Fibroblast of skin of back (primary cell): ENCODE data around the gene GBP1.
"Not testable (repeated sequence)": the region's sequence is repeated elsewhere in the genome, so short reads cannot be mapped to it uniquely, and the experiment has no call there.

ENCODE experiments used
- DNase-seq: peaks from one replicate; pipeline ENCODE4 v3.0.0-alpha.2; 2013

GBP1 gene

GRCh38 chr1:89051300-89051954 is 13.6 kb downstream of the GBP1 start:
- DNase-seq: no peak

DNA sequence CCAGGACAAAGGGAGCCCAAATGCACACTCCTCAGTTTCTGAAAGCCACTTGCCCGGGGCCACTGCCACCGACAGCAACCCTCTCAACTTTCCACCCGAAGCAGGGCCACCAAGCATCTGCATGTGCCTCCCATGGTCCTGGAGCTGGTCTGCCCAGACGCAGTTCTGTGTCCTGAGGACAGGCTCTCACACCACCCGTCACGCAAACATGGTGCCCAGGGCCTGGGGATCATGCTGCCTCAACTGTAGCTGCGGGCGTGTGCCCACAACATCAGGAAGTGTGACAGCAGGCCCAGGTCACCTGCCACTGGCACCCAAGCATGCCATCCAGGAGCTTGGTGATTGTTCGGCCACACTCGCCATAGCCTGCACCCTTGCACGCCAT is 14.4 kb downstream of the GBP1 start:
- no peak for DNase-seq

DNA sequence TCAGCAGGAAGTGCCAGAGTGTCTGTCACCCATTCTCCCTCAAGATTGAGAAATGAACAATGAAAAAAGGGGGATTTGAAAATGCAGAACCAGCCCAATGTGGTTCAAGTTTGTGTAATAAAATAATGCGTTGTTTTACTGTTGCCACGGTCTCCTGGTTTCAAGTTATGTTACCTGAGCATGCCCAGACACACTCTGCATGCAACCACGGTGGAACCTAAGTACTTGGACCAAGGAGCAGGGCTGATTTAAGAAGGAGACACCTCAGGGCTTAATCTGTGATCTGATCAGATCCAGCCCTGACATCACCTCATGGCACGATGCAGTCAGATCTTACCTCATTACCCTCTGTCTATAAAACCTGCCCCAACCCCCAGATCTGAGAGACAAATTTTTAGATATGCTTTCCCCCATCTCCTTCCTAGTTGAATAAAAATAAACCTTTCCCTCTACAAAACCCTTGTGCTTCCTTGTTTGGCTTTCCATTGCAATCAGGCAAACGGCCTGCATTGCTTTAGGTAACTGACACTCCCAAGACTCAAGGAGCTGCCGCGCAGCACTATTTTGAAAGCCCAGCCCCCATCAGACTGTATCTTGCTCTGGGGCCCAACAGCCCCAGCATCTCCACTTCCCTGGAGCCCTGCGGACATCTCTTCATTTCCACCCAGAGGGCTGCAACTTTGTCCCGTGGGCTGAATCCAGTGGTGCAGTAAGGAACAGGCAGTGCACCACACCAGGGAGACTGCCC is 14.9 kb downstream of the GBP1 start:
- not testable (repeated sequence) for DNase-seq

DNA sequence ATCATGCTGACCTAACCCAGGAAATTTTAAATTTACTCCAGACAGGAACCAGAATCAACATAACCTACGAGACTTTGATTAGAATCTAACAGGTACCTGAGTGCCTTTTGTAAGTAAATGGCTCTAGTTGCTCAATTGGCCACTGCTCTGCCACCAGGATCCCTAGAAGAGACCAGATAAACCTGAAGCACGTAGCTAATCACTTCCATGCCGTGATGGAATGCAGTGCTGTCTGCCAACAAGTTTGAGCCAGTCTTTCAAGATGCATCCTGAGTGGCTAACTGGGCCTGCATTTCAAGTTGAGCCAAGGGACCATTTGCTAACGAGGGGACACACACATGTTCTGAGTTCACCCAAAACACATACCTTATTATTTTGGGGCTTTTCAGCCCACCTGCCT is 15.8 kb downstream of the GBP1 start:
- DNase-seq: not testable (repeated sequence)

DNA sequence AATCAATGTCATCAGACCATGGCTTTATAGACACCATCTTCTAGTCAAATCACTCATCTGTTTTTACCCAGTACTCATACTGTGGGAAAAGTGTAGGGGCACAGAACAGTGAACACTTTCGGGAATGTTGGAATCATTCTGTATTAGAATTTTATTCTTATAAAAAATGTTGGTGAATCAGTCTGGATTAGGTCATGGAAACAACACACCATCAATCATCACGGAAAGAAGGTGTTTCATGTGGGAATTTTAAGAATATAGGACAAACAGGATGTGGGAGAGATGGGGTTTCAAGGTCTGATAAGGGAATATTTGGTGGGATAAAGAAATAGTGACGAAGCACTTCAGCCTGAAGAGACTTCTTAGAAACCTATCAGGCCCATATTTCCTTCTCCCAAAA is 17.3 kb downstream of the GBP1 start:
- peak; percentile 61 for DNase-seq

DNA sequence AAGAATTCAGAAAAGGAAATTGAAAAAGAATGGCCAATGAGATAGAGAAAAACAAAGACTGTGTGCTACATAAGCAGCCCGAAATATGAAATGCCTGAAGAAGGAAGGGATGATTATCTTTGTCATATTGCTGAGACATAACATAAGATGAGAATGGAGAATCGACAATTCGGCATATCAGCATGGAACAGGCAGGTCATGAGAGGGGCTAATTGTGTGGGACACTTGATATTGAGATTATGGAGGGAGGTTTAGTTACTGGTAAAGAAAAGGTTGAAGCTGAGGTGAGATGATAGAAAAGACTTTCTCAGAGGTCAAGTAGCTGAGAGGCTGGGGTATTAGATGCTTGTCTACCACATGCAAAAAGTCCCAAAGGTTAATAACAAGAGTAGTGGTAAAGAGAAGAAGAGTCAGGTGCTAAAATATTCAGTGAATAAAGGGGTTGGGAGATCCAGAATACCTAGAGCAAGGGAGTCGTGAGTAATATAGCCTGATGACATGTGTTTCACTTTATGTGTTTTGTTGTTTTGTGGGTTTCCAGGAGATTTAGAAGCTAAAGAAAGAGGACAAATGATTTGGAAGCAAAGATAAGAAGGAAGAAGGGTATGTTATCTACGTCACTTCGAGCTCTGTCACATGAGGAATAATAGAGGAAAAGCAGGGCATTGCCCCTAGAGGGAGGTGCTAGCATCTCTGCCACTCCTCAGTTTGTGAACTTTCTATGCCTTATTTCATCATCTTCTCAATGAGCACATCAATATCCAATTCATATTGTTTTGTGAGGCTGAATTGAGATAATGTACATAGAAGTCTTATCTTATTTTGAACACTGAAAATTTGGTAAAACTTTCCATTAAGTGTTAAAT is 18.5 kb downstream of the GBP1 start:
- DNase-seq: not testable (repeated sequence)

- no peak for DNase-seq
These were observed 19.9 kb downstream of the GBP1 start for GRCh38 chr1:89044970-89045721.

DNA sequence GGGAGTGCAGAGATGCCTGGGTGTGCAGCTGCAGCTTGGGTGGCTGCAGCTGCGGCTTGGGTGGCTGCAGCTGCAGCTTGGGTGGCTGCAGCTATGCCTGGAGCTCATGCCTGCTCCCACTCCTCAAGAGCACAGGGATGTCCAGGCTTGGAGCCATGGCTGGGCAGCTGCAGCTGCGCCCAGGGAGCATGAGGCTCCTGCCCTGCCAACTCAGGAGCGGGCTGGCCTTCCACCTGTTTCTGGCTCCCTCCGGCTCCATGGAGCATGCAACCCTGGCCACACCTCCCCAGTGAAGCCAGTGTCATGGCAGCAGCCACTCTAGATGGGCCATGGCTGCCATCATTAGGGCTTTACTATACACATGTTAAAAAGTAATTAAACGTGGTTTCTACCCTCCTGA is 21.1 kb downstream of the GBP1 start:
- DNase-seq: no peak

- DNase-seq: no peak
These were observed 22.5 kb downstream of the GBP1 start for GRCh38 chr1:89042491-89042890.

- no peak for DNase-seq
These were observed 23.3 kb downstream of the GBP1 start for GRCh38 chr1:89041721-89042120.

GRCh38 chr1:89041119-89041641 is 23.8 kb downstream of the GBP1 start:
- peak; percentile 85 for DNase-seq

DNA sequence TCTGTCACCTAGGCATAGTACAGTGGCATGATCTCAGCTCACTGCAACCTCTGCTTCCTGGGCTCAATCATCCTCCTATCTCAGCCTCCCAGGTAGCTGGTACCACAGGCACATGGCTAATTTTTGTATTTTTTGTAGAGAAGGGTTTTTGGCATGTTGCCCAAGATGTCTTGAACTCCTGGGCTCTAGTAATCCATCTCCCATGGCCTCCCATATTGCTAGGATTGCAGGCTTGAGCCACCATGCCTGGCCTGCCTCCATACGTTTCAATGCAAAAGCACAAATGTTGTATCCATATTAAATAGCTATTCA is 24.7 kb downstream of the GBP1 start:
- no peak for DNase-seq

GRCh38 chr1:89037186-89037585 is 27.8 kb downstream of the GBP1 start:
- DNase-seq: no peak

DNA sequence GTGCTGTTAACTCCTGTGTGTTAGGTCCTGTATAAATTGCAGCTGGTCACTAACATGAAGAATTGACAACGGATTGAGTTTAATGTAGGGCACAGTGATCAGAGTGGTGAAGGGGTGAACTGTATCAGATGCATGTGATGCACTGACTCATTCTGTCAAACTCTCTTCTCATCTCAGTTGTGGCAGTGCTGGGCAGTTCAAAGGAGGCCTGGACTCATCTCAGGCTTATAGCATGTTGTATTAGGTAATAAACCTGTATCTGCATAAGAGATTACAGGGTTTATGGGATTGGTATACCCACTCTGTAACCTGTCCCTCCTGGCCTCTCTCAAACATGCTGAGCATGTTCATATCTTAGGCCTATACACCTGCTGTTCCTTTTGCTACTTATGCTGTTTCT is 29.9 kb downstream of the GBP1 start:
- DNase-seq: no peak

GRCh38 chr1:89034004-89034403 is 31.0 kb downstream of the GBP1 start:
- DNase-seq: not testable (repeated sequence)

GRCh38 chr1:89029051-89029450 is 36.0 kb downstream of the GBP1 start:
- DNase-seq: peak; percentile 25

DNA sequence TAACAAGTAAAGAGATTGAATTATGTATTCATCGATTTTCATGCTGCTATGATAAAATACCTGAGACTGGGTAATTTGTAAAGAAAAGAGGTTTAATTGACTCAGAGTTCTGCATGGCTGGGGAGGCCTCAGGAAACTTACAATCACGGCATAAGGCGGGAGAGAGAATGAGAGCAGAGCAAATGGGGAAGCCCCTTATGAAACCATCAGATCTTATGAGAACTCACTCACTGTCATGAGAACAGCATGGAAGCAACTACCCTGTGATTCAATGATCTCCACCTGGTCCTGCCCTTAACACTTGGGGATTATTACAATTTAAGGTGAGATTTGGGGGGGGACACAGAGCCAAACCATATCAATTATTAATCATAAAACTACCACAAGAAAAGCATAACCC is 39.1 kb downstream of the GBP1 start:
- no peak for DNase-seq

DNA sequence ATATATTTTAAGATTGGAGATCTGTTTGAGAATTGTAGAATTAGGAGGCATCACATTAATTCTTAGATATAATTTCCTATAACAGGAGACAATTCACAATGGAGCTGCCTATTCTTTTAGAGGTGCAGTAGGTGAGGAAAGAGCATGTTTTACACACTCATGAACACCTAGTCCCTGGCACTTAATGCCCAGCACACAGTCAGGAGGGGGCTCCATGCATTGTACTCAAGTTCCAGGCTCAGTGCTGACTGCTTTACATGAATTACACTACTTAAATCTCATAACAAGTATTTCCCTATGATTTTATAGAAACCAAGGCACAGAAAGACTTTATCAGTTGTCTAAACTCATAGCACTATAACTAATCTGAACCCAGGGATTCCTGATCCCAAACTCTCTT is 42.0 kb downstream of the GBP1 start:
- no peak for DNase-seq

GRCh38 chr1:89022167-89022959 is 42.6 kb downstream of the GBP1 start, which contains the start of gene GBP3:
Gene GBP3 (minus strand): TSS chr1:89022866. CDS start chr1:89020721, 2,145 bp downstream.
- DNase-seq: peak; percentile 66

GRCh38 chr1:89018318-89018717 is 46.7 kb downstream of the GBP1 start:
- DNase-seq: not testable (repeated sequence)

DNA sequence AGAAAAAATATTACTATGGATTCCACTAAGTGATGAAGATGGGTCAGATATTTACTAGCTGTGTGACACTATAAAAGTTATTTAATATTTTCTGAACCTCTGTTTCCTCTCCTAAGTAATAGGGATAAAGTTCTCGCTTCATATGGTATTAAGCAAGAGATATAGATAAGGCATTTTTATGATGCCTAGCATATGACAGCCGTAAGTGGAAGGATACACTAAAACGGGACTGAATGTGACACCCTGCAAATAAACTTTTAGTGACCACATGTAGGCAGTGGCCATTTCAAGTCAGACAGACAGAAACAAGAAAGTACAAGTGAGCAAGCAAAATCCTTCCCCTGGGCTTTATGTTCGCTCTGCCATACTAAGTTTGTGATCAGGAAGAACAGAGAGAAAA is 56.5 kb downstream of the GBP1 start:
- no peak for DNase-seq
